ENCODE data around the gene ELP2.
"Not testable (repeated sequence)": the region's sequence is repeated elsewhere in the genome, so short reads cannot be mapped to it uniquely, and the experiment has no call there.

The ELP2 gene

GRCh38 chr18:36155851-36156757 is 26.4 kb downstream of the ELP2 start:
- FAIRE-seq (no peak), DNase-seq (ENCODE audit: insufficient read length, low spot score) (no peak)

- FAIRE-seq = no peak
- no peak for DNase-seq (ENCODE audit: insufficient read length, low spot score)
Observed at GRCh38 chr18:36157441-36157840, 27.7 kb downstream of the ELP2 start.

GRCh38 chr18:36158266-36158867 is 28.7 kb downstream of the ELP2 start:
- DNase-seq (ENCODE audit: insufficient read length, low spot score) (no peak), FAIRE-seq (no peak)

GRCh38 chr18:36160959-36161371 is 31.3 kb downstream of the ELP2 start:
- DNase-seq (ENCODE audit: insufficient read length, low spot score) (no peak), FAIRE-seq (no peak)

- DNase-seq (ENCODE audit: insufficient read length, low spot score) = no peak
- no peak for FAIRE-seq
Observed at GRCh38 chr18:36162981-36163380, 33.3 kb downstream of the ELP2 start.

GRCh38 chr18:36167692-36168218 is 38.1 kb downstream of the ELP2 start:
- no peak for DNase-seq (ENCODE audit: insufficient read length, low spot score)
- FAIRE-seq = no peak

GRCh38 chr18:36168296-36168695 is 38.6 kb downstream of the ELP2 start:
- DNase-seq (ENCODE audit: insufficient read length, low spot score); FAIRE-seq: not testable (repeated sequence)

GRCh38 chr18:36169938-36170337 is 40.2 kb downstream of the ELP2 start:
- no peak for FAIRE-seq
- no peak for DNase-seq (ENCODE audit: insufficient read length, low spot score)

- DNase-seq (ENCODE audit: insufficient read length, low spot score) (no peak), FAIRE-seq (no peak)
Observed at GRCh38 chr18:36175481-36175880, 45.8 kb downstream of the ELP2 start.

- DNase-seq (ENCODE audit: insufficient read length, low spot score) = no peak
Observed at GRCh38 chr18:36176177-36176584, 46.5 kb downstream of the ELP2 start.

GRCh38 chr18:36176711-36177110 is 47.0 kb downstream of the ELP2 start:
- FAIRE-seq = no peak
- no peak for DNase-seq (ENCODE audit: insufficient read length, low spot score)

More at GRCh38 chr18:36176177-36176584, 46.5 kb downstream of the ELP2 start:
- no peak for FAIRE-seq

GRCh38 chr18:36177913-36178312 is 48.2 kb downstream of the ELP2 start:
- FAIRE-seq (no peak), DNase-seq (ENCODE audit: insufficient read length, low spot score) (no peak)

GRCh38 chr18:36179562-36180355 is 50.1 kb downstream of the ELP2 start:
- FAIRE-seq (no peak), DNase-seq (ENCODE audit: insufficient read length, low spot score) (no peak)

- FAIRE-seq (no peak), DNase-seq (ENCODE audit: insufficient read length, low spot score) (no peak)
Observed at GRCh38 chr18:36181441-36181840, 51.7 kb downstream of the ELP2 start.

- FAIRE-seq (no peak), DNase-seq (ENCODE audit: insufficient read length, low spot score) (no peak)
Observed at GRCh38 chr18:36181898-36182506, 52.3 kb downstream of the ELP2 start.

GRCh38 chr18:36183033-36183432 is 53.3 kb downstream of the ELP2 start:
- DNase-seq (ENCODE audit: insufficient read length, low spot score) (no peak), FAIRE-seq (no peak)

- FAIRE-seq = no peak
- no peak for DNase-seq (ENCODE audit: insufficient read length, low spot score)
Observed at GRCh38 chr18:36183987-36184386, 54.3 kb downstream of the ELP2 start.

- FAIRE-seq = no peak
- DNase-seq (ENCODE audit: insufficient read length, low spot score) = no peak
Observed at GRCh38 chr18:36185157-36185556, 55.5 kb downstream of the ELP2 start.

- no peak for DNase-seq (ENCODE audit: insufficient read length, low spot score)
- FAIRE-seq = no peak
Observed at GRCh38 chr18:36185901-36186460, 56.3 kb downstream of the ELP2 start.

GRCh38 chr18:36186461-36187192 is 56.9 kb downstream of the ELP2 start:
- FAIRE-seq = no peak
- no peak for DNase-seq (ENCODE audit: insufficient read length, low spot score)
